Measurements from ENCODE around the gene FCN2. TPM values are rescaled to one million over a fixed set of nuclear protein-coding genes. Genes with fewer than 3 reads are reported as not detected.

The FCN2 gene
- polyA plus RNA-seq, 1 donor: 0.16 TPM

DNA sequence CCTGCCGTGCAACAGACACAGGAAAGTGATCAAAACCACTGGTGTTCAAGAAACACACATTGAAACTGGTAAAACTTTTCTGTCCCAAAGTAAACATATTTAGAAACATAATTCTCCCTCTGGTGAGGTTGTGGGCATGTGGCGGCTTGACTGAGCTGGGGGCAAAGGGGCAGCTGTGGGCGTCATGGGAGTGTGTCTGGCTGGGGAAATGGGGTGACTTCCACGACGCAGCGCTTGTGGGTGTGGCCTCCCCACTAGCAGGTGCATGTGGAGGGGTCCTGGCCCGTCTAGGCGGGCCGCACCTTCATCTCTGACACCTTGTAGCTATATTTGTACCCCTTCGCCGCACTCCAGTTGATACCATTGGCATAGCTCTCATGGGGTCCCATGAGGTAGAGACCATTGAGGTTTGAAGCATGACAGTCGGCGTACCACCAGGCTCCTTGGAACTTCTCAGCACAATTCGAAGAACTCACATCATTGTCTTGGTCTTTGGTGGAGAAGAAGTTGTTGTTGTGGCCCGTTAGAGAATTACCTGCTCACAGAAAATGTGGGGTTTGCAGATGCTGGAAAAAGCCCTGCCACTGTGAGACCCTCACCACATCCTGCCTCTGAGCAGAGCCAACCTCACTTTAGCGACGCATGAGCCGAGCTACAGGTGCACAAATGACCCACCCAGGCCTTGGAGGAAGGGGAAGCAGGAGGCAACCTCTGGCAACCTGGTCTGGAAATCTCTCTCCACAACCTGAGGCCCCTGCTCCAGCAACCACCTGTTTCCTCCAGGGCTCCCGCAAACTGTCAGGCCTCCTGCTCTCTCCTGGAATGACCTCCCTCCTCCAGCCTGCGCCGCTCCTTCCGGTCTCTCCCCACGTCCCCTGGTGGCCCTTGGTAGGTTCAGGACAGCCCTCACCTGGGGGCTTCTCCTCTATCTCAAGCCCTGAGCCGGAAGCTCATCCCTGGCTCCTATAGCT lies 29.2 kb downstream of the FCN2 start:
- DNase-seq (ENCODE audit: low read depth): no peak

DNA sequence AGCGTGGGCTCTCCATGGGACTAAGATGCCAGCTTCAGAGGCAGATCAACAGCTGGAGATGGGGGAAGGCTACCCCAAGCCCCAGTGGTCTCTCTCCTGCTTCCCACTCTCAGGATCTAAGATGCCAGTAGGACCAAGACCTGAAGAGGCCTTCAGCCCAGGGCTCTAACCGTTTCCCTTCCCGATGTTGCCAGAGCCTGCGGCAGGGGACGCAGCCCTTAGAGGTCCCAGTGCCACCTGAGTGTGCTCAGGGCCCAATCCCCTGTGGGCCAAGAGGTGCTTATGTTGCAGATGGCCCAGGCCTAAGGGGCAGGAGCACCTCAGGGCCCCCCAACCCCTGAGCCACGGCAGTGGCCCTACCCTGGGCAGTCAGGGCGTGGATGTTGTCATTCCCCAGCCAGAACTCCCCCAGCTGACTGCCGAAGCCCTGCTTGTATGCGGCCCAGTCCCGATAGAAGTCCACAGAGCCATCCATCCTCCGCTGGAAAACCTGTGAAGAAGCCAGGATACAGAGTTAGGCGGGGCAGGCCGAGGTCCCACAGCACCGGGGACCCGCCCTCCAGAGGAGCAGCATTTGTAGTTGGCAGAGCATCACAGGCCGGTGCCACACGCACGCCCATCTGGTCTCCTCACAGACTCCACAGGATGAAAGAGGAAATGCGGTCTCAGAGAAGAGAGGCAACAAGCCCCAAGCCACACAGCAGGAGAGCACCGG lies 31.7 kb downstream of the FCN2 start:
- no peak for DNase-seq (ENCODE audit: low read depth)

DNA sequence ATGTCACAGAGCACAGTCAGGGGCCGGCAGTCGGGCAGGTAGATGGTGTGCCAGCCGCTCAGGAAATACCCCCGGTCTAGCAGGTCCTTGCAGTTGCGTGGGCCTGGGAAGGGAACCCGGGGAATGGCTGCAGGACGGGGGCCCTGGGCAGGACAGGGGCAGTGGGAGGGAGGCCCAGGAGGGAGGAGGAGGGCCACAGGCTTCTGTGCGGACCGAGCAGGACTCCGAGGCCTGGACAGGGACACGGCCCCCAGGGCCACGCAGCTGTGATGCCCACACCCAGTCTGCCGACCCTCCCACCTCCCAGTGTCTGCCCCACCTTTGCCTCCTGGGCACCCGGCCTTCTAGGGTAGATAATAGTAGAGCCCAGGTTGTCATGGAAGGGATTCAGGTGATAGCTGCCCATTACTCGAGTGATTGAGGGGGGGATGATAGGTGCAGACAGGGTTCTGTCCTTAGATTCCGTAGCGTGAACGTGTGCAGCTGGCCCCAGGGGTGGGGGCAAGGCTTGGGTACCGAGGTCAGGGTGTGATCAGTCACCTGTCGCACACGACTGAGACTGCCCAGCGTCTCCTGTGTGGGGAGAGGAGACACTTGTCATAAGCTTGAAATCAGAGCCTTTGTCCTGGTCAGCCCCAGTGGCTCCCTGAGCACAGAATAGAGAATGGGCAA lies 32.6 kb downstream of the FCN2 start:
- no peak for DNase-seq (ENCODE audit: low read depth)

DNA sequence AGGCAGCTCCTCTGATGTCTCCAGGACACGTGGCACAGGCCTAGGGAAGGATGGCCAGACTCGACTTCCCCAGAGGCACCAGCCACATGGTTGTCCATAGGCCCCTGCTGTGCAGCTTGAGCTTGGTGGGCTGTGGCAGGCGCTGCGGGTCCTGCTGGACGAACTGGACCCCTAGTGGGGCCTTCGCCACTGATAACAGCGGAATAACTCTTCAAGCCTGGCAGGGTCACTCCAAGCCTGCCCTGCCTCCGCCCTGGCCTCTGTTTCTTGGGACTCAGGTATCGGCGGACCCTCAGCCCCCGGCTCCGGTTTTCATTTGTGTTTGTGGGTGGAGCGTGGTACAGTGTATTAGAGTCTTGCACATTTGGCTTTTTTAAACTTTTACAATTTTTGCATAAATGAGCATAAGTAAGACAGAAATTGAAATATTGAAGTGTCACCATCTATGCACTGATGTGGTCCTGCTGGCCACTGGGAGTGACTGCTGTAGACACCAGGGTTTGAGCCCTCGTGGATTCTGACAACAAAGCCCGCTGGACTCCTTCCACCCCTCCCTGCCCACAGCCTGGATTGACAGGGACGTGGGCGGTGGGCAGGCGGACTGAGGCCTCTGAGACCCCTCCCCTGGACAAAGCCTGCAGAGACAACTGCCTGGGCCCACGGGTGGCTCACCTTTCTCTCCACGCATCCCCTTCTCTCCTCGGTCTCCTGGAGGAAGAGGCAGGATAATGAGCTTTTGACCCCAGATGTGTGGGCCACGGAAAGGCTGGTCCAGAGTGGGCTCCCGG lies 33.3 kb downstream of the FCN2 start:
- DNase-seq (ENCODE audit: low read depth): no peak

- DNase-seq (ENCODE audit: low read depth): no peak
These were observed 33.9 kb downstream of the FCN2 start for GRCh38 chr9:134914501-134914834.

DNA sequence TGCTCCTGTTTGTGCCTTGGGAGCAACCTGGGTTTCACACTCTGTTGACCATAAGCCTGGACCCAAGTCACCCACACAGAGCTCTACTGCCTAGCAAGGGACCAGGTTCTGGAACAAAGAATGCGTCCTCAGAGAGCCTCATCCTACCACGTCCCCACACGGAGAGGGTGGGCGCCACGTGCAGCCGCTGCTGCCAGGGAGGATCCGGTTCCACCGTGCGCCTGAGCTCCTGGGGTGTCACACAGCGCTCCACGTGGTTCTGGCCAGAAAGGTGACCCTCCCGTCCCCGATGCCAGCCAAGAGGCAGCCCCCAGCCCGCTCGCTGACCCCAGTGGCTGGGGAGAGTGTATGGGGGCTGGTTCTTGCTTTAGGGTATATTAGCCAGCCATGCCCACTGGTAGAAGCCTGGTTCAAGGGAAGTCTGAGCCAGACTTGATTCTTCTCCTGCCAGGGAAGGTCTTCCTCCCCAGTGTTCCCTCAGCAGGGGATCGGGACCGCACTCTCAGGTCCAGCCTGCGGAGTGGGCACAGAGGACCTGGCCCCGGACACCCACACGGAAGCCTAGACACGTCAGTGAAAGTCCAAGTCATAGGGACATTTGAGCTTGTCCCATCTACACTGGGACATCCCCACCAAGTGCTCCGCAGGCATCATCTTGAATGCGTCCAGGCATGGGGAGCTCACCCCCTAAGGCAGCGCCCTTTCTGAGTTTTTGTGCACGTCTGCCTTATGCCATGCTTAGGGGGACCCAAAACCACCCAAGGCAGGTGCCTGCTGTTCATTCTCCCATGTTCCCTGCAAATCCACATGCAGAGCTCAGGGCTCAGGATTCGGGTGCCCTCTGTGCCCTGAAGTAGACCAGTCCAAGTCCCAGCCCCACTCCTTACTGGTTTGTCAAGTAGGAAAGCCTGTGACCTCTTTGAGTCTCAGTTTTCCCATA lies 34.7 kb downstream of the FCN2 start:
- no peak for DNase-seq (ENCODE audit: low read depth)

GRCh38 chr9:134916161-134916665 lies 35.6 kb downstream of the FCN2 start:
- DNase-seq (ENCODE audit: low read depth): no peak

DNA sequence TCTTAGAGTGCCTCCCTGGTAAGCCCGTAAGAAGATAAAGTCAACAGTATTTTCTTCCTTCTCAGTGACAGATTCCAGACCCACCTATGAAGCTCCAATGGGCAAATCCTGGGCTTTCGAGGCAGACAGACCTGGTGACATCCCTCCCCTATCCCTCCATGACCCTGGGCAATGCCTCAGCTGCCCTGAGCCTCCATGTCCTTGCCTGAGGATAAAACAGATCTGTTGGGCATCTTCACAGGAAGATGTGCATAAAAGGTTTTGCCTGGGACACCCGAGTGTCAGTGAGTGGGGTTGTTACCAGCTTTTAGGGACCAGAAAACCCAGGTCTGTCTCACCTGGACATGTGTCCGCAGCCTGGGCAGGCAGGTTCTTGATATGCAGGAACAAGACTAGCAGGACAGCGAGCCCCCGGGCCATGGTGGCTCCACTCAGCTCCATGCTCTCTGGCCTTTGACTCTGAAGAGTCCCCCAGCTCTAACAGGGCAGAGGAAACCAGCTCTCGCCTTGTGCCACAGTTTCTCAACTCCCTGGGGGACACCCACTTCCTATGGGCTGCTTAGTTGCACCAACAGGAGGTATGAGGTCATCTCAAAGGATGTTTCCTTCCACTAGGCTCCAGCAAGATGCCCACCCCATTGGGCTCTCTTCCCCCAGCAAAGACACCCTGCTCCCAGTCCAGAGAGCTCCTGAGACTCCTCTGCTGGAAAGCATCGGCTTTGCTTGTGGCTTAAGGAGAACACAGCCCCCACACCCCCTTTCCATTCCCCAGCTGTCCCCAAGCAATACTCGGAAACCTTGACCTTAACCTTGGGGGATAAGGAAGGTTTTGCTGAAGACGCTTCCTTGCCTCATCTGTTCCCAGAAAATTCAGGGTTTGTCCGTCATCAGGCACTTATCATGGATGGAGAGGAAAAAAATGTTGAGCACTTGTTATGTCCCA lies 37.1 kb downstream of the FCN2 start, which contains the start of gene FCN1:
TSS of gene FCN1 (minus strand) at position 482 of the 943 bp plus-strand sequence. CDS start at position 441, 41 bp downstream.
- DNase-seq (ENCODE audit: low read depth): no peak

- DNase-seq (ENCODE audit: low read depth): no peak
These were observed 38.0 kb downstream of the FCN2 start for GRCh38 chr9:134918646-134919045.

DNA sequence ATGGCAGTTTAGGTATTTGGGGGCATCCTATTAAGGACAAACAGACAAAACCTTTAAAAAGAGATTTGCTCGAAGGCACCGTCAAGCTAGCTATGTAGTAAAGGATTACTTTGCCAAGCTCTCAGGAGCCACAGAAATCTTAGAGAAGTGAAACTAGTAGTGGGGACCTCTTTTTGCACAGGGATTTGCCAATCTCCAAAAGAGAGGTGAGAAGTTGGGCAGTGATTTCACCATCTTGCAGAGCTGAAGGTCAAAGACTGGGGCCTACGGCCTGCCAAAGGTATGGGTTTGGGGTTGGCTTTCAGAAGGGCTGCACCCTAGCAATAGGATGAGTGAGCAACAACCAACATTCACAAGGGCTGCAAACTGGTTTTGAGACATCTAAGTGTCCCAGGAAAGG lies 38.7 kb downstream of the FCN2 start:
- no peak for DNase-seq (ENCODE audit: low read depth)

DNA sequence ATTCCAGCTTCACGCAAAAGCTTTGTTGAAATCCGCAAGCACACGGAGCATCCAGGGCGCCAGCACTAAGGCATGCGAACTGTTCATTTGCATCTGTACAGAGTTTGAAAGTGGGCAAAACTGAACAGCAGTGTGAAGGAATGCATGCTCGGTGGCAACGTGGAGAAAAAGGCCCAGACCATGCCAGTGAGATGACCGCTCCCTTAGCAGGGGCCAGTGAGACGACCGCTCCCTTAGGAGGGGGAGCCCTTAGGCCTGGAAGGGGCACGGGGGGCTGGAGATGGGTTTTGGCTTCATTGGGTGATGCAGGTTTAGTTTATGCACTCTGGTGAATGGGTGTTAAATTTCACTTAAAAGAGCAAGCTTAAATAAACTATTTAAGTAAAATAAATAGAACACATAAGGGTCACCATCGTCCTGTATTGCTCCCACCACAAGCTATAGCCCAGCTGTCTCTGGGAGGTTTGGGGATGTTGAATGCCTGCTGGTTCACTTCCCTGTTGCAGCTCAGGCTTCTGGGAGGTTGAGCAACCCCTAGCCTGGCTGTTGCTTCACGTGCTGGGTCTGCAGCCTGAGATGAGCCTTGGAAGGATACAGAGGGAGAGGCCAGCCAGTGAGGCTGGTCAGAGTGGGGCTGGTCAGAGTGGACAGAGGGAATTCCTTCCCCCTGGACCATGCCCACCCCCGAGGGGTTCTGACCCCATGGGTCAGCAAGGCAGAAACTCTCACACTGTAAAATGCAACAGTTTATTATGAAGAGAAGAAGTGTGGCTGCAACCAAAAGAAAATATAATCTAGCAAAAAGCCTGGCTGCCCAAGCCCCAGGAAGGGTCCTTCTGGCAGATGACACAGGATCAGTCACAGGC lies 41.7 kb downstream of the FCN2 start:
- DNase-seq (ENCODE audit: low read depth): no peak

GRCh38 chr9:134922932-134923240 lies 42.3 kb downstream of the FCN2 start:
- DNase-seq (ENCODE audit: low read depth): no peak

- no peak for DNase-seq (ENCODE audit: low read depth)
These were observed 42.9 kb downstream of the FCN2 start for GRCh38 chr9:134923466-134923865.

DNA sequence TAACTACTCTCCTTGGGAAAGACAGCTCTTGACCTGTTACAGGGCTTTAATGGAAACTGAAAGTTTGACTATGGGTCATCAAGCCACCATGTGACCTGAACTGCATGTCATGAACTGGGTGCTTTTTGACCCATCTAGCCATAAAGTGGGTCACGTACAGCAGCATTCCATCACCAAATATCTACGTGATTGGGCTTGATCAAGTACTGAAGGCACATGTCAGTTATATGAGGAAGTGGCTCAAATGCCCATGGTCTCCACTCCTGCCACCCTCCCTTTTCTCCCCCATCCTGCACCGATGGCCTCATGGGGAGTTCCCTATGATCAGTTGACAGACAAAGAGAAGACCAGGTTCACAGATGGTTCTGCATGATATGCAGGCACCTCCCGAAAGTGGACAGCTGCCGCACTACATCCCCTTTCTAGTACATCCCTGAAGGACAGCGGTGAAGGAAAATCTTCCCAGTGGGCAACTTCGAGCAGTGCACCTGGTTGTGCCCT lies 44.5 kb downstream of the FCN2 start:
- DNase-seq (ENCODE audit: low read depth): no peak

DNA sequence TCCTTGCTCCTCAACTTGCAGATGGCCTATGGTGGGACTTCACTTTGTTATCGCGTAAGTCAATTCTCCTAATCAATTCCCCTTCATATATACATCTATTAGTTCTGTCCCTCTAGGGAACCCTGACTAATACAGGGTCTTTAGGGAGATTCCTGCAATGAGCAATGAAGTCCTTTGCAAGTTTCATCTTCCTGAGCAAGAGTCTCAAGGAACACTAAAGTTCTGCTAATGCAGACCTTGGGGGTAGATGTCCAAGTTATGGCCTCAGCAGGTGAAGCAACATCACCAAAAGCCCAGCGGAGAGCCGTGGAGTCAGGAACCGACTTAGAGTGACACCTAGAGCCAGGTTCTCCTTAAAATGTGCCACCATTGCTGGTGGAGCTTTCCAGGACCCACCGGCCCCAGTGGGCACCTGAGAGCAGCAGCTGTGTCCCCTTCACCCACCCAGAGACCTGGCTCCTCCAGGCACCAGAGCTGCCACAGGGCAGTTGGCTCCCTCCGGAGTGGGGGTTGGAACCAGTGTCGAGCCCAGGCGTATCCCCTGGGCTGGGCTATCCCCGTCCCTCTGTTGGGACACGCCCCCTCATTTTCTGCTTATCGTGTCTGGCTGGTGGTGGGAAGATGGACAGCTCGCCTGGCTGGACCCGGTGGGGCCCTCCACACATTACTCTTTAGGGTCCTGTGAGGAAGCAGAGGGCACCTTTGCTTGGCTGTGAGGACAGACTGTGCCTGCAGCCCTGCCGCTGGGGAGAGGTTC lies 48.0 kb downstream of the FCN2 start:
- DNase-seq (ENCODE audit: low read depth): no peak

- no peak for DNase-seq (ENCODE audit: low read depth)
These were observed 48.9 kb downstream of the FCN2 start for GRCh38 chr9:134929193-134930158.

Data from forelimb muscle (tissue), 1 donor.